GM12878 (cell line): ENCODE data around the gene CRYZL1.

Experiments
- ATF2 ChIP-seq: IDR thresholded peaks from 2 replicates; pipeline ENCODE4 v1.6.1; 2012; ENCODE audit warnings: low read length, inconsistent platforms
- CTCF ChIP-seq, 3 experiments: IDR thresholded peaks in 2 of 3; conservative IDR thresholded peaks in 1 of 3; 2 replicates each; pipeline ENCODE4 v1.5.1; 2011; ENCODE audit warnings: low read depth in 3 of 3, low read length in 3 of 3, mild to moderate bottlenecking in 3 of 3, control low read depth in 2 of 3, moderate library complexity in 2 of 3, inconsistent platforms in 1 of 3, mixed read lengths in 1 of 3; ENCODE audit not compliant: control insufficient read depth in 2 of 3, insufficient read depth in 1 of 3; ENCODE audit errors: extremely low read depth in 1 of 3
- EZH2 ChIP-seq: IDR thresholded peaks from 2 replicates; pipeline ENCODE4 v1.6.1; 2012; ENCODE audit warnings: low read depth, mild to moderate bottlenecking, control low read depth, inconsistent platforms, low read length, borderline replicate concordance; ENCODE audit not compliant: control insufficient read depth
- POLR2A ChIP-seq: IDR thresholded peaks from 2 replicates; pipeline ENCODE4 v1.6.1; 2011; ENCODE audit warnings: low read depth, mild to moderate bottlenecking, low read length
- POLR2AphosphoS2 ChIP-seq: IDR thresholded peaks from 2 replicates; pipeline ENCODE4 v1.6.1; 2011; ENCODE audit warnings: low read depth, mild to moderate bottlenecking, low read length, improper control_type of control experiment, moderate library complexity
- POLR2AphosphoS5 ChIP-seq: IDR thresholded peaks from 2 replicates; pipeline ENCODE4 v1.6.1; 2011; ENCODE audit warnings: mild to moderate bottlenecking, low read length, inconsistent platforms
- RBBP5 ChIP-seq: fragments of 200-600 bp; sonication (generic); conservative IDR thresholded peaks from 2 replicates; pipeline ENCODE4 v1.6.1; 2016
- YY1 ChIP-seq: IDR thresholded peaks from 2 replicates; pipeline ENCODE4 v1.6.1; 2011; ENCODE audit warnings: low read depth, mild to moderate bottlenecking, low read length
- ZNF24 ChIP-seq: fragments of 450-650 bp; IDR thresholded peaks from 2 replicates; pipeline ENCODE4 v1.6.1; 2017; ENCODE audit warnings: antibody characterized with exemption, mild to moderate bottlenecking

GRCh38 chr21:33673473-33673872 is 31.9 kb upstream of the CRYZL1 start:
- no peak for TF ChIP-seq EZH2
- no peak for TF ChIP-seq YY1
- no peak for TF ChIP-seq CTCF (IDR thresholded peaks at IDR 0.05 in 2 of 3, conservative IDR thresholded peaks at IDR 0.05 in 1 of 3; ENCODE audit: control insufficient read depth in 2 of 3, extremely low read depth in 1 of 3, insufficient read depth in 1 of 3, low read depth in 3 of 3, low read length in 3 of 3)
- TF ChIP-seq POLR2A = no peak
- no peak for TF ChIP-seq RBBP5
- no peak for TF ChIP-seq ATF2
- no peak for TF ChIP-seq ZNF24
- TF ChIP-seq POLR2AphosphoS5 = no peak
- no peak for TF ChIP-seq POLR2AphosphoS2
